Upper lobe of left lung (tissue), 4 donors: Measurements from ENCODE around the gene EPPIN.
"Not testable (repeated sequence)": the region's sequence is repeated elsewhere in the genome, so short reads cannot be mapped to it uniquely, and the experiment has no call there.

ENCODE experiments used
- EP300 ChIP-seq, 4 donors: sonication (generic); formaldehyde crosslinking; IDR thresholded peaks; one replicate each; pipeline ENCODE4 v1.5.1; 2017; ENCODE audit warnings: antibody characterized with exemption in 4 of 4, control low read depth in 2 of 4
- POLR2A ChIP-seq, 4 donors: fragments of 450-650 bp; IDR thresholded peaks; one replicate each; pipeline ENCODE4 v1.5.1; 2016 to 2017; ENCODE audit warnings: antibody characterized with exemption in 4 of 4, mild to moderate bottlenecking in 2 of 4
- POLR2AphosphoS5 ChIP-seq, 2 donors: sonication (generic); formaldehyde crosslinking; IDR thresholded peaks; one replicate each; pipeline ENCODE4 v1.5.1; 2017; ENCODE audit warnings: antibody characterized with exemption in 2 of 2
- TF ChIP-seq, protein P1 (sequence below), 6 experiments: fragments of 450-650 bp in 4 of 6; fragments of 200-600 bp in 2 of 6; sonication (generic) in 2 of 6; IDR thresholded peaks; one replicate each; pipeline ENCODE4 v1.5.1; 2016 to 2019; ENCODE audit warnings: antibody characterized with exemption in 6 of 6

GRCh38 chr20:45585986-45586385 is 38.8 kb upstream of the EPPIN start:
- TF ChIP-seq EP300, POLR2A, POLR2AphosphoS5 (IDR thresholded peaks at IDR 0.05): not testable (repeated sequence)
- TF ChIP-seq, protein P1, sequence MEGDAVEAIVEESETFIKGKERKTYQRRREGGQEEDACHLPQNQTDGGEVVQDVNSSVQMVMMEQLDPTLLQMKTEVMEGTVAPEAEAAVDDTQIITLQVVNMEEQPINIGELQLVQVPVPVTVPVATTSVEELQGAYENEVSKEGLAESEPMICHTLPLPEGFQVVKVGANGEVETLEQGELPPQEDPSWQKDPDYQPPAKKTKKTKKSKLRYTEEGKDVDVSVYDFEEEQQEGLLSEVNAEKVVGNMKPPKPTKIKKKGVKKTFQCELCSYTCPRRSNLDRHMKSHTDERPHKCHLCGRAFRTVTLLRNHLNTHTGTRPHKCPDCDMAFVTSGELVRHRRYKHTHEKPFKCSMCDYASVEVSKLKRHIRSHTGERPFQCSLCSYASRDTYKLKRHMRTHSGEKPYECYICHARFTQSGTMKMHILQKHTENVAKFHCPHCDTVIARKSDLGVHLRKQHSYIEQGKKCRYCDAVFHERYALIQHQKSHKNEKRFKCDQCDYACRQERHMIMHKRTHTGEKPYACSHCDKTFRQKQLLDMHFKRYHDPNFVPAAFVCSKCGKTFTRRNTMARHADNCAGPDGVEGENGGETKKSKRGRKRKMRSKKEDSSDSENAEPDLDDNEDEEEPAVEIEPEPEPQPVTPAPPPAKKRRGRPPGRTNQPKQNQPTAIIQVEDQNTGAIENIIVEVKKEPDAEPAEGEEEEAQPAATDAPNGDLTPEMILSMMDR (IDR thresholded peaks at IDR 0.05) = not testable (repeated sequence)
